ENCODE measurements around the gene CRYBG1.
"Not testable (repeated sequence)": the region's sequence is repeated elsewhere in the genome, so short reads cannot be mapped to it uniquely, and the experiment has no call there.

CRYBG1 gene

DNA sequence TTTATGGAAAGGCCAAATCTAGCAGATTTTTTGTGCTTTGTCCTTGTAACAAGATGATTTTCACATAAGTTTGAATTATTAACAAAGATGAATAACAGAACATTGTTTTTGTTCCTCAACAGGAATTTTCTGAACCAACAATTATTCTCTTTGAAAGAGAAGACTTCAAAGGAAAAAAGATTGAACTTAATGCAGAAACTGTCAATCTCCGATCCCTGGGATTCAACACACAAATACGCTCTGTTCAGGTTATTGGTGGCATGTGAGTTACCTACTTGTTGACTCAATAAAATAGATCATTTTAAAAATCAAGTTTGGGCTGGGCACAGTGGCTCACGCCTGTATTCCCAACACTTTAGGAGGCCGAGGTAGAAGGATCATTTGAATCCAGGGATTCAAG is 197.8 kb downstream of the CRYBG1 start:
- DNase-seq = no peak

DNA sequence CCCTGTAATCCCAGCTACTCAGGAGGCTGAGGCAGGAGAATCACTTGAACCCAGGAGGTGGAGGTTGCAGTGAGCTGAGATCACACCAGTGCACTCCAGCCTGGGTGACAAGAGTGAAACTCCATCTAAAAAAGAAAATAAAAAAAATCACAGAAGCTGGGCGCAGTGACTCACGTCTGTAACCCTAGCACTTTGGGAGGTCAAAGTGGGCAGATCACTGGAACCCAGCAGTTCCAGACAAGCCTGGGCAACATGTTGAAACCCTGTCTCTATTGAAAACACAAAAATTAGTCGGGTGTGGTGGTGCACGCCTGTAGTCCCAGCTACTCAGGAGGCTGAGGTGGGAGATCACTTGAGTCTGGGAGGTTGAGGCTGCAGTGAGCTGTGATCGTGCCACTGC is 199.1 kb downstream of the CRYBG1 start:
- DNase-seq = not testable (repeated sequence)

DNA sequence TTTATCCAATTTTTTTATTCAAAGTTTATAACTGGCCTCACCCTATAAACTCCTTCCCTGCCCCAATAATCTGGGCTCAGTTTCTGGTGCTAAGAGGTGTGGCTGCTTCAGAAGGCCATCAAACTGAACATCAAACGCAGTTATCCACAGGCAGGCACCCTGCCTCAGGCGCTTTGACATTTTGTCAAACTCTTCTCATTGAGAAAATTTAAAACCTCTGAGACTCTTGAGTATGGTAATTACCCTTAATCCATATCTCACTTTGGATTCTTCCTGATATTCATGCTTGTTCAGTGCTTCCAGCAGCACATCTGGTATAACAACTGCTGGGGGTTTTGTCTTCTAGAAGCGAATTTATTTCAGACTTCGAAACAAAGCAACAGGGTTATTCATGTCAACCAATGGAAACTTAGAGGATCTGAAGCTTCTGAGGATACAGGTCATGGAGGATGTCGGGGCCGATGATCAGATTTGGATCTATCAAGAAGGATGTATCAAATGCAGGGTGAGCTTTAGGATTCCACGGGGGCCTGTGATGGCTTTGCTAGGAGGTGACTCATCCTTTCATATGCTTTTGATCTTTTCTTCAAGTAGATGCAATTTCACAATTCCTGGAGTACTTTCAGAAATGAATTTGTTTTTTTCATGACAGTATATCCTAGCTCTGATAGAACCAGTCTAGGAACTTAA is 200.6 kb downstream of the CRYBG1 start:
- DNase-seq = peak in 1 of 2 experiments; percentile 5

DNA sequence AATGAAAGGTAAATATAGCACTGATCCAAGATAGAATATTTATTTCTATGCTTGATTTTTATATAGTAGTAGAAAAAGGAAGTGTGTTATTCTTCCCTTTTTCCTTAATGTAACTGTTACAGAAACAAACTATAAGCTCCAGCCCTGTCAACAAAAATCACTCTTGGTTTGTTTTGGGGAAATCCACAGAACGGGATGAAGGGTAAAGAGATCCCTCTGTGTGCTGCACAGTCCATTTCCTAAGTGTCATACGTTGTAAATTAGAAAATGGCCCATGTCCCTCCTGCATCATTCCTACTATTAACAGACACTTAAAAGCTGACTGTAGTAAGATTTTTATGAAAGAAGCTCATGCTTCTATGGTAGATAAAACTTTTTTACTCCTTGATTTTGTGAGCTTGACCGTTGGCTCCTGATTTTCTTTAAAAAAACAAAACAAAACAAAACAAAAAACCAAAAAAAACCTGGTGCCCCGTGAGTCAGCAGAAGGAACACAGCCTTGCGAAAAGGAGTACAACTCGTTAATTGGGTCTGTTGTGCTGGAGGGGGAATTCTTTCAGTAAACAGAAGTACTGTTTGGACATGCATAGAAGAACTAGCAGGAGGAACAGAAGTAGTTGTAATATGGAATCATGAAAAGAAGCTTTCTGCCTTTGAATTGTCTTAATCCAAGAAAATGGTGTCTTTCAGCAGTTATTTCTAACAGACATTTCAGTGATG is 201.3 kb downstream of the CRYBG1 start:
- no peak for DNase-seq

DNA sequence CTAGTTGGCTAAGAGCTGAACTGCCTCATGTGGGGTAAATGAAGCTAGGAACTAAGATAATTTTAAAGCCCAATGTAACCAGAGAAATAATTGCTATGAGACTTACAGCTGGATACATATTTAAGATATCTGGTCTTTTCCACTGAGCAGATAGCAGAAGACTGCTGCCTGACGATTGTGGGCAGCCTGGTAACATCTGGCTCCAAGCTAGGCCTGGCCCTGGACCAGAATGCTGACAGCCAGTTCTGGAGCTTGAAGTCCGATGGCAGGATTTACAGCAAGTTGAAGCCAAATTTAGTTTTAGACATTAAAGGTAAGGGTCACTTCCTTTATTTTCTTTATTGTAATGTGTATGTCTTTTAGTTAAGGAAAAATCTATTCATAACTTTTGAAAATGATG is 203.1 kb downstream of the CRYBG1 start:
- DNase-seq = no peak

DNA sequence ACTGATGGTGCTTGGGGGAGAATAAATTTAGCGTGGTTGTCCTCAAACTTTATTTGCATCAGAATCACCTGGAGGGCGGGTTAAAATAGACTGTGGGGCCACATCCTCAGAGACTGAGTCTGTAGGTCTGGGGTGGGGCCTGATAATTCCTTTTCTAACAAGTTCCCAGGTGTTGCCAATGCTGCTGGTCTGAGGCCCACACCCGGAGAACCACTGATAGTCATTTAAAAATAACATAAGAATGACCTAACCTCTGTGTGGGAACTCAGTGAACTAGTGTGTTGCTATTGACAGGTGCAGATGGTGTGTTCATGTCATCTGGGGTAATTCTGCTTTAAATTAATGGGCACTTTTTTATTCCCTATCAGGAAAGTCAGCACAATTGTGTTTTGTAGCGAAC is 204.0 kb downstream of the CRYBG1 start:
- no peak for DNase-seq

DNA sequence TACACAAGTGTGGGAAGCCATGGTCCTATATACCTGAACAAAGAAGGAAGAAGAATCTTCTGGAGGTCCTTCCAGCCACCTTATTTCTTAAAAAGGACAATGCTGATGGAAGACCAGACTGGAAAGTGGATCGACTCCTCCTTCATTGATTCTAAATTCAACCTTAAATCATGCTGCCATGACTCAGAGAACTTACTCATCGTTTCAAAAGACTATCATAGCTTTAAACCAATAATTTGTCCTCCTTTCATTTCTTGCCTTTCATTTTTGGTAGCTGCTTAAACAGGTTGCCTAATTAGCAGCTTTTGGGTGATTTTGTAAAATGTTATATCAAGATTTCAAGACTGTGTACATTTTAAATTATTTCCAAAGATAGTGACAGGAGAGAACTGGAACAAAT is 208.0 kb downstream of the CRYBG1 start:
- no peak for DNase-seq

DNA sequence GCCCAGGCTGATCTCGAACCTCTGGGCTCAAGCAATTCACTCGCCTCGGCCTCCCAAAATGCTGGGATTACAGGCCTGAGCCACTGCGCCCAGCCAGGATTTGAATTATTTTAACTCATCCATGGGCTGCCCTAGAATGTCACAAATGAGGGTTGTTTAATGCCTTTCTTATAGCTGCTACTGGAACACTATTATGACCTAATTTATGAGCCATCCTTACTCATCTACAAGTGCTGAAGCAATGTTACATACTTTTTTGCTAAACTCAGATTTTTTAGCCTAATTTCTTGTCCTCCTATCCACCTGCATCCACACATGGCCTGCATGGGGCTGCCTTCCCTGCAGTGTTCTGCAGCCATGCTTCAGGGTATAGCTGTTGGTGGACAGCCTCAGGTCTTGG is 208.9 kb downstream of the CRYBG1 start:
- DNase-seq = no peak

DNA sequence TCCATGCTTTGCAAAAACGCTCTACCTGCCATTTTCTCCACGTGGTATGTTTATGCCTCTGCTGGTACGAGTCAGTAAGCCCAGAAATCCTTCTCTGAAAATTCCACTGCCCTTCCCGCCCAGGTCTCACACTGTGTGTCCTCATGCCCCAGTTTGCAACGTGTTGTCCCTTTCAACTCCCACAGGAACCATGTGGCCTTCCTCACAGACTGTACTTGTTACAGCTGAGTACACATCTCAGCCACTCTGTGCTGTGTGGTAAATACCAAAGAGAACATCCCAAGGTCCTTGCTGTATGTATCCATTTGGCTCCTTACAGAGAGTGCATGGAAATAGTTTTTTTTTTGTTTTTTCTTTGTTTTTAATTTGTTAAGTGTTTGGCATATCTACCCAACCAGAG is 211.9 kb downstream of the CRYBG1 start:
- no peak for DNase-seq

DNA sequence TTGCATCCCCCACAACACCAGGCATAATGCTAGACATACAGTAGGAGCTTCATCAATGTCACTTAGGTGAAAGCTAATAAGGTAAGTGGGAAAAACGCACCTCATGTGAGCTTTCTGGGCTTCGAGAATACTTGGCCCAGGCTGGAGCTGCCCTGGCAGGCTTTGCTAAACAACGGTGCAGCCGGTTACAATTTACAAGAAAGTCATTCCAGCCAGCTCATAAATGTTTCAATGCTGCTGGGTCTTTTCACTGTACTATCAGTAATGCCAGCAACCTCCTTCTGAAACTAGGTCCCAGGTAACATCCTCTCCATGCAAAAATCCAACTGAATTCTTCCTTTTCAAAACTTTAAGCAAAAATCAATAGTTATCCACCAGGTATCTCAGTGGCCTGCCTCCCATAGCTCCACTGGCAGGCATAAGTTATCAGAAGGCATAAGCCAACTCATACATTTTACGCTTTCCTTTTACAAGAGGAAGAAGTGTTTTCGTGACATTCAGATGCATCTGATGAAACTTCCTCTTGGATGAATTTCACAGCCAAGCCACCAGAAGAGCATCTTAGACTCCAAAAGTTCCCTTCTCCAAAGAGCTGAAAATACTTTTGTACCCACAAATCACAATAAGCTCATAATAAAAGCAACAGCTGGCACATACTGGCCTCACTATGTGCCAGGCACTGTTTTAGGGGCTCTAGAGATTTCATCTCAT is 212.5 kb downstream of the CRYBG1 start:
- DNase-seq = no peak

DNA sequence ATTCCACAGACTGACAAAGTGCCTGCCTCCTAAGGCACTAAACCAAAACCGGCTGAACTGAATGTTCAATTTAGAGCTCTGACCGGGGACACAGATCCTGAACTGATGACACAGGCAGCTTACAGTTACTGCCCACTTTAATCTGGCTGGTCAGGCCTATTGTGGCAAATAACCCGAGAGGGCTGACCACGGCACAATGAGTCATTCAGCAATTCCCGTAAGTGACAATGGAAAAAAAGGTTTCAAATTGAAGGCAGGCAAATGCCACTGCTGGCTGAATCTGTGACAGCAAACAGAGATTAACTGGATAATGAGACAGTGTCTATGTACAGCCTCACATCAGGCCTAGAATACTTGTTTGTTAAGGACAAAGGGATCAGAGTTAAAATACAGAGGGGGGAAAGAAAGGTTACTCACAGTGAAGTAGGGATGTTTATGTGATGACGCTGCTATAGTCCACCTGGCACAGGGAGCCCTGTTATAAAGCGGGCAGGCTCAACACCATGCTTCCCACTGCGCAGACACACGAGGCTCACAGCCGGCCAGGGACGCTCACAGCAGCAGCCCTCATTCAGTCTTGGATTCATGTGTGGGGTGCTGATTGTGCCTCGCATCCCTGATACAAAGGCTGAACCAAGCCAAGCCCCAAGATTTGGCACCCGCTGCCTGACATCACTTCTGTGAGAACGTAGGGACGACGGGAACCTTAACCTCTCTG is 214.4 kb downstream of the CRYBG1 start:
- no peak for DNase-seq

DNA sequence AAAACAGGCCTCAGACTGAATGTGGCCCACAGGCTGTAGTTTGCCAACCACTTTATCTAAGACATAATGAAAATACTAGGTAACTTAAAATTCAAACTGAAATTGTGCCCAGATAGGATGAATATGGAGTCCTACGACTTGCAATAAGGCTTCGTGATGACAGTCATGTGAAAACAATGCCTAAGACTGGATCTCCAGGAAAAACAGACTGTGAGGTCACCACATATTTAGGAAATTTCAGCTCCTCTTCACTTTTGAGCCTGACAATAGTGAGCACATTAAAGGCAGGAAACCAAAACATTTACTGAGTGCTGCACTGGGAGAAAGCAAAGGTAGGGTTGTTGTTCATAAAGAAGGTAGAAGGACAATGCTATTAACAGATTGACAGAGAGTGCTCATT is 218.8 kb downstream of the CRYBG1 start:
- DNase-seq = no peak

DNA sequence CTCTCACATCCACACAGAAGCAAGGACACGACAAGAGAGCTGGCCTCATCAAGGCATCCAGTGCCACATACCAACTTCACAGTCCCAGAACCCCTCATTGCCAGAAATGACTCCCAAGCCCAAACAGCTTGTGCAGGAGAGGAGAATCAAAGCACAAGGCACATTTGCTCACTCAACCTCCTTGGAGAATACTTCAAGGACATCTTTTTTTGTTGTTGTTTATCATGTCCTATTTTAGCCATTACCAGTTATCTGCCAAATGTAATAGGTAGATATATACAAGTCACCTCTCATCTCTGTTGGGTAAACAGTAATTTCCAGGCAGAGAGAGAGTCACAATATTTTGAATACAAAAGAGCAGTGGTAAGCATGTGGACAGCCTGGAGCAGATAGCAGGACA is 221.0 kb downstream of the CRYBG1 start:
- no peak for DNase-seq

DNA sequence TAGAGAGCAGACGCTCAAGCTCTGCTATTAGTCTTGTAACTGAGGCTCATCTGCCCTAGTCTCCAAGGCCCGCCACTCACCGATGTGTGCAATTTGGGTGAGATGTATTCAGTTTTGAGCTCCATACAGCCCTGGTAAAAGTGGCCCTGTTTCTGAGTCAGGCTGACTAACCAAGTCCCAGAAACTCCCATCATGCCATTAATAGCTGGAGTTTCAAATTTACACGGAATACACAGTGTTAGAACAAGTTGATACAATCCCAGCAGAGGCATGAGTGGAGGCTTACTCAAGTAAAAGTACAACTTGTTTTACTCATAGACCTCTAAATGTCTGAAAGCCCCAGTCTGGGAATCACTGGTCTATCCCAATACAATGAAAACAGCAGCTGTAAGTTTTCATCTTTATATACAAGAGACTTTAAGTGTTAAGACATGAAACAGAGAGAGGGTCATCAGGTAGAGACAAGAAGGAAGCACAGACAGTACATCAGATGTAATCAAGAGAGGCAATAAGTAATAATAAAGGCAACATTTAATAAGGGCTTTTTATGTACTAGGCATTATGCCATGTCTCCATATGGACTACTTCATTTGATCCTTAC is 226.4 kb downstream of the CRYBG1 start:
- DNase-seq = no peak

DNA sequence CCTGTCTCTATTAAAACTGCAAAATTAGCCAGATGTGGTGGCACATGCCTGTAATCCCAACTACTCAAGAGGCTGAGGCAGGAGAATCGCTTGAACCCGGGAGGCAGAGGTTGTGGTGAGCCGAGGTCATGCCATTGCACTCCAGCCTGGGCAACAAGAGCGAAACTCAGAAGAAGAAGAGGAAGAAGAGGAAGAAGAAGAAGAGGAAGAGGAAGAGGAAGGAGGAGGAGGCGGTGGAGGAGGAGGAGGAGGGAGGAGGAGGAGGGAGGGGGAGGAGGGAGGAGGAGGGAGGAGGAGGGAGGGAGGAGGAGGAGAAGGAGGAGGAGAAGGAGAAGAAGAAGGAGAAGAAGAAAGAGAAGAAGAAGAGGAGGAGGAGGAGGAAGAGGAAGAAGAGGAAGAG is 228.4 kb downstream of the CRYBG1 start:
- not testable (repeated sequence) for DNase-seq

DNA sequence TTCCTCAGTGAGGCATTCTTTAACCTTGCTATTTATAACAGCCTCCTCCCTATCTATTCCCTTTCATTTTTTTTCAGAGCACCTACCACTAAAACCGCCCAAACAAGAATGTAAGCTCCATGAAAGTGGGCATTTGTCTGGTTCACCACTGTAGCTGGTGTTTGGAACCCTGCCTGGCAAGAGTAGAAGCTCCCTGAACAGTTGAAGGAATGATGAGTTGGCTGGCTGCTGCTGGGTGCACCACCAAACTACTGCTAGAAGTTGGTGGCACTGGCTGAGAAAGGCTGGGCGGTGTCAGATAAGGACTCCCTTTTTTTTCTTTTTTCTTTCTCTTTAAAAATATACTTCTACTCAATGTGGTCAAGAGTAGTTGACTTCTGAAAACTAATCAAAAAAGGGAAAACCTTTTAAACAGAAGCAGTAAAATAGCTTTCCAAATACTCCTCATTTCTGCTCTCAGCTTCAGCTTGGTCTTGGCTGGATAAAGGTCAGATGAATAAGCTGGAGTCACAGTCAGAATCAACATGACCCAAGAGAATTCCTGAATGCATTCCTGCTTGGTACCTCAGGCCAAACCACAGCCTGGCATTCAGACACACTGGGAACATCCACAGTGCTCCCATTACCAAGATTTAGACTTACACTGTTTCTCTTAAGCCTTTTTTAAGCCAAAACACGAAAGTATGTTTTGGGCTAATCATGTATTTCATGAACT is 230.8 kb downstream of the CRYBG1 start:
- no peak for DNase-seq

DNA sequence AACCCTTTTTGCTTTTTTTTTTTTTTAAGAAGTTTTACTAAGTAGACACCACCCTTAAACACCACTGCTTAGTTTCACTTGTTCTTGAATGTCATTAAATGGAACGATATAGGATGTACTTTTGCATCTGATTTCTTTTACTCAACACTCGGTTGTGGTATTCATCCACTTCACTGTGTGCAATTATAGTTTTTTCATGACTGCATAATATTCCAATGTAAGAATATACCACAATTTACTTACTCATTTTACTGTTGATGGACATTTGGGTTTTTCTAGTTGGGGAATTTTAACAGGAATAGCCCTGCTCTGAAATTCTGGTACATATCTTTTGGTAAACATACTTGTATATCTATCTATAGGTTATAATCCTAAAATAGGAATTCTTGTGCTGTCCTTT is 238.9 kb downstream of the CRYBG1 start:
- DNase-seq = no peak

DNA sequence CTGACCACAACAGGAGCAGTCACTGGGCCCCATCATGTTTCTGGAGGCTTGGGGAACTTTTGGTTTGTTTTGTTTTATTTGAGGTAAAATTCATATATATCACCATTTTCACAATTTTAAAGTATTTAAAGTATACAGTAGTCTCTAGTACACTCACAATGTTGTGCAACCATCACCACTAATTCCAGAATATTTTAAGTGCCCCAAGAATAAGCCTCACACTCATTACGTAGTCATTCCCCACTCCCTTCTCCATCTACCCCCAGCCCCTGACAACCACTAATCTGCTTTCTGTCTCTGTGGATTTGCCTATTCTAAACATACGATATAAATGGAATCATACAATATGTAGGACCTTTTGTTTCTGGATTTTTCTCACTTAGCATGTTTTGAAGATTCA is 239.8 kb downstream of the CRYBG1 start:
- DNase-seq = no peak

DNA sequence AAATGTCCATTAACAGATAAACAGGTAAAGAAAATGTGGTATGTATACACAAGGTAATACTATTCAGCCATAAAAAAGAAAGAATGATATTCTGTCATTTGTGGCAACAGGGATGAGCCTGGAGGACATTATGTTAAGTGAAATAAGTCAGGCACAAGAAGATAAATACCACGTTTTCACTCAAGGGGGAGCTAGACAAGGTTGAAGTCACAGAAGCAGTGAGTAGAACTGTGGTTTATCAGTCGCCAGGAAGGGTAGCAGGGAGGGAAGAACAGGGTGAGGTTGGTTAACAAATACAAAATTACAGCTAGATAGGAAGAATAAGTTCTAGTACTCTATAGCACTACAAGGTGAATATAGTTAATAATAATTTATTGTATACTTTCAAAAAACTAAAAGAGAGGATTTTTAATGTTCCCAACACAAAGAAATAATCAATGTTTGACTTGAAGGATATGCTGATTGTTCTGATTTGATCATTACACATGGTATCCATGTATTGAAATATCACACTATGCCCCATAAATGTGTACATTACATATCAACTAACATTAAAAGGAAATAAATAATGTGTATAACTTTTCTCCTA is 247.7 kb downstream of the CRYBG1 start:
- DNase-seq = no peak

DNA sequence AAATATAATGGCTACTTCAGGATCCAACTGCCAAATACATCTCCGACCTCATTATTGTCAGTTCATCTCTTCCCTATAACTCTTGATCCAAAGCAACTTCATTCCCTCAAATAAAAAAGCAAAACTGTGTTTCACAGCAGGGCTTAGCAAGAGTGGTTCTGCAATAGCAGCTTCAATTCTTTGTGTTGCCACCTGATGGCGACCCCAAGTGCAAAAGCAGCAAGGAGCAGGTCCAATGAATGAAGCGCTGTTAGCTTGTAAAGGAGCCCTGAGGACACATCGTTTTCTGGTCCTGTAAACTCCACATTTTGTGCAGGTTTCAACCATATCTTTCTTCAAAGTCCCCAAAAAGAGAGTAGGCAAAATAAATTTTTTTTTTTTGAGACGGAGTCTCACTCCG is 249.2 kb downstream of the CRYBG1 start:
- no peak for DNase-seq

DNA sequence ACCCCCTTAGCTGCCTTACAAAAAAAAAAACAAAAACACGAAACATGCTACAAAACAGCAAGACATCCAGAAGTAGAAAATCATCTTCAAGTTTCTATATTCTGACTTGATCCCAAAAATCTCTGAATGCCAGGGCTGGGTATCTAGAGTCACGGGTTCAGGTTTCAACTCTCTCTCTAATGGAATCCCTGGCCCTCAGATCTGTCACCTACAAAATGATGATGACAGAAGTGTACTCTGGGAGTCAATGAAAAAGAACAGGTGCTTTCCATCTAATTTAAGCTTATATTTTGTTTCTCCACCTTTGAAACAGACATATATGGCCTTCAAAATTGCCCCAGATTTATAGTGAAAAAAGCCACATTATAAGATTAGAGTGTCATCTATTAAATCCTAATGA is 250.5 kb downstream of the CRYBG1 start:
- DNase-seq = no peak

All from stimulated activated CD4-positive, alpha-beta T cell treated with anti-CD3 and anti-CD28 coated beads, Interleukin-4, amount 100 ng/mL, for 4 hours (primary cell).